ENCODE measurements around the gene FBF1. TPM values are rescaled to one million over a fixed set of nuclear protein-coding genes. Genes with fewer than 3 reads are reported as not detected.
"Not testable (repeated sequence)": the region's sequence is repeated elsewhere in the genome, so short reads cannot be mapped to it uniquely, and the experiment has no call there.

The FBF1 gene
- total RNA-seq, 1 experiment from 2014 or later, result 34.4 TPM

- ChIA-PET CTCF (interaction anchor here (0.6 kb wide), 1 partner anchor 117 kb away, joined by 11 read pairs; no protein-coding TSS in a partner anchor), POLR2A (ENCODE audit: low non-redundant PET) (no interaction called here)
- peaks cover 21% of the 10 kb centered on the region for H3K36me3 ChIP-seq (ENCODE audit: insufficient read depth, low read length, poor library complexity, severe bottlenecking)
- H3K27ac ChIP-seq (ENCODE audit: low read depth, low read length, poor library complexity, severe bottlenecking), result no peak overlapping the region
- no peak for TF ChIP-seq EZH2 (IDR thresholded peaks at IDR 0.05; ENCODE audit: borderline replicate concordance, low read depth, low read length, poor library complexity, severe bottlenecking)
- TF ChIP-seq, protein P1, sequence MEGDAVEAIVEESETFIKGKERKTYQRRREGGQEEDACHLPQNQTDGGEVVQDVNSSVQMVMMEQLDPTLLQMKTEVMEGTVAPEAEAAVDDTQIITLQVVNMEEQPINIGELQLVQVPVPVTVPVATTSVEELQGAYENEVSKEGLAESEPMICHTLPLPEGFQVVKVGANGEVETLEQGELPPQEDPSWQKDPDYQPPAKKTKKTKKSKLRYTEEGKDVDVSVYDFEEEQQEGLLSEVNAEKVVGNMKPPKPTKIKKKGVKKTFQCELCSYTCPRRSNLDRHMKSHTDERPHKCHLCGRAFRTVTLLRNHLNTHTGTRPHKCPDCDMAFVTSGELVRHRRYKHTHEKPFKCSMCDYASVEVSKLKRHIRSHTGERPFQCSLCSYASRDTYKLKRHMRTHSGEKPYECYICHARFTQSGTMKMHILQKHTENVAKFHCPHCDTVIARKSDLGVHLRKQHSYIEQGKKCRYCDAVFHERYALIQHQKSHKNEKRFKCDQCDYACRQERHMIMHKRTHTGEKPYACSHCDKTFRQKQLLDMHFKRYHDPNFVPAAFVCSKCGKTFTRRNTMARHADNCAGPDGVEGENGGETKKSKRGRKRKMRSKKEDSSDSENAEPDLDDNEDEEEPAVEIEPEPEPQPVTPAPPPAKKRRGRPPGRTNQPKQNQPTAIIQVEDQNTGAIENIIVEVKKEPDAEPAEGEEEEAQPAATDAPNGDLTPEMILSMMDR (conservative IDR thresholded peaks at IDR 0.05; ENCODE audit: low read depth, low read length), result no peak
- DNase-seq (ENCODE audit: low spot score), result no peak
- H3K9me3 ChIP-seq (ENCODE audit: low read depth, low read length, poor library complexity, severe bottlenecking), result no peaks in the 10 kb centered on the region
- intact Hi-C loops (cut with micrococcal nuclease; ENCODE audit: unreplicated experiment), result no loop called here
- no peak overlapping the region for H3K4me3 ChIP-seq (ENCODE audit: low read depth, low read length, poor library complexity, severe bottlenecking)
- no peaks in the 10 kb centered on the region for H3K27me3 ChIP-seq (replicated peaks; ENCODE audit: insufficient read depth, low read depth, low read length, poor library complexity)
- no peaks in the 10 kb centered on the region for H3K4me1 ChIP-seq (ENCODE audit: insufficient read depth, low read length, poor library complexity, severe bottlenecking)
- BruUV-seq (replicated peaks), result no TSS peak
These were observed 52.4 kb downstream of the FBF1 start for GRCh38 chr17:75888484-75888883.

GRCh38 chr17:75885860-75886259, 55.0 kb downstream of the FBF1 start:
- H3K9me3 ChIP-seq (ENCODE audit: low read depth, low read length, poor library complexity, severe bottlenecking); H3K4me3 ChIP-seq (ENCODE audit: low read depth, low read length, poor library complexity, severe bottlenecking); H3K36me3 ChIP-seq (ENCODE audit: insufficient read depth, low read length, poor library complexity, severe bottlenecking); CTCF ChIA-PET; BruUV-seq (replicated peaks); intact Hi-C loops (cut with micrococcal nuclease; ENCODE audit: unreplicated experiment); DNase-seq (ENCODE audit: low spot score); H3K27ac ChIP-seq (ENCODE audit: low read depth, low read length, poor library complexity, severe bottlenecking); POLR2A ChIA-PET (ENCODE audit: low non-redundant PET); H3K4me1 ChIP-seq (ENCODE audit: insufficient read depth, low read length, poor library complexity, severe bottlenecking); H3K27me3 ChIP-seq (replicated peaks; ENCODE audit: insufficient read depth, low read depth, low read length, poor library complexity): not testable (repeated sequence)

- intact Hi-C loops (cut with micrococcal nuclease; ENCODE audit: unreplicated experiment), result no loop called here
- Histone ChIP-seq H3K36me3 (ENCODE audit: insufficient read depth, low read length, poor library complexity, severe bottlenecking) (peaks cover under 1% of the 10 kb centered on the region), H3K4me3 (ENCODE audit: low read depth, low read length, poor library complexity, severe bottlenecking) (no peak overlapping the region), H3K9me3 (ENCODE audit: low read depth, low read length, poor library complexity, severe bottlenecking) (no peaks in the 10 kb centered on the region), H3K4me1 (ENCODE audit: insufficient read depth, low read length, poor library complexity, severe bottlenecking) (no peaks in the 10 kb centered on the region), H3K27me3 (replicated peaks; ENCODE audit: insufficient read depth, low read depth, low read length, poor library complexity) (no peaks in the 10 kb centered on the region), H3K27ac (ENCODE audit: low read depth, low read length, poor library complexity, severe bottlenecking) (no peak overlapping the region)
- TF ChIP-seq, protein P1 (conservative IDR thresholded peaks at IDR 0.05; ENCODE audit: low read depth, low read length), result no peak
- no peak for TF ChIP-seq EZH2 (IDR thresholded peaks at IDR 0.05; ENCODE audit: borderline replicate concordance, low read depth, low read length, poor library complexity, severe bottlenecking)
- POLR2A ChIA-PET (ENCODE audit: low non-redundant PET), result no interaction called here
- CTCF ChIA-PET, result no interaction called here
- no TSS peak for BruUV-seq (replicated peaks)
- DNase-seq (ENCODE audit: low spot score), result no peak
These were observed 55.4 kb downstream of the FBF1 start for GRCh38 chr17:75885431-75885830.

DNA sequence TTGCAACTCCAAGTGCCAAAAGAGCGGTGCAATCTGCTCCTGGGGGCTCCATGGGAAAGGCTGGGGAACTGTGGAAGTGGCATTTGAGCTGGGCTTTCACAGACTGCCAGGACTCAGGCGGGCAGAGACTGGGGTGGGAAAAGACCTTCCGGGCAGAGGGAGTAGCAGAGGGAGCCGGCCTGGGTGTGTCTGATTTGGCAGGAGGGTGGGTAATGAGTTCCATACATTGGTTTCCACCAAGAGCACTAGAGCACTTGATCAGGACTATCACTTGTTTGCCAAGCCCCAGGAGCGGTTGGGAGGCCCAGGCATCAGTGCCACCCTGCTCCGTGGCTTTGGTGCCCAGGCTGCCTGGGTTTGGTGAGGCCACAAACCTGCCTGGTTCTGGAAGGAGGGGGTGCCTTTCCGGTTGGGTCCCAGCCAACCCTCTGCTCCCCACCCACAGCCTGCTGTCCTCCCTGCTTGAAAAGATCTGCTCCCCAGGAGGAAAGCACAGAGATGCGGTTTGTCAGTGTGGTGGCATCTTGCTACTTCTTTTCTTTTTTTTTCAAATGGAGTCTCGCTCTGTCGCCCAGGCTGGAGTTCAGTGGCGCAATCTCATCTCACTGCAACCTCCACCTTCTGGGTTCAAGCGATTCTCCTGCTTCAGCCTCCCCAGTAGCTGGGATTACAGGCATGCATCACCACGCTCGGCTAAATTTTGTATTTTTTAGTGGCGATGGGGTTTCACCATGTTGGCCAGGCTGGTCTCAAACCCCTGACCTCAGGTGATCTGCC, 59.0 kb downstream of the FBF1 start:
- Histone ChIP-seq H3K27me3 (replicated peaks; ENCODE audit: insufficient read depth, low read depth, low read length, poor library complexity) (peaks cover 13% of the 10 kb centered on the region), H3K36me3 (ENCODE audit: insufficient read depth, low read length, poor library complexity, severe bottlenecking) (no peaks in the 10 kb centered on the region), H3K4me1 (ENCODE audit: insufficient read depth, low read length, poor library complexity, severe bottlenecking) (peaks cover 8% of the 10 kb centered on the region), H3K9me3 (ENCODE audit: low read depth, low read length, poor library complexity, severe bottlenecking) (no peaks in the 10 kb centered on the region), H3K4me3 (ENCODE audit: low read depth, low read length, poor library complexity, severe bottlenecking) (no peak overlapping the region), H3K27ac (ENCODE audit: low read depth, low read length, poor library complexity, severe bottlenecking) (no peak overlapping the region)
- CTCF ChIA-PET, result no interaction called here
- DNase-seq (ENCODE audit: low spot score), result no peak
- POLR2A ChIA-PET (ENCODE audit: low non-redundant PET), result interaction anchor here (0.6 kb wide), 1 partner anchor 23 kb away, joined by 5 read pairs; the partner anchor contains the start of gene MRPL38
- TF ChIP-seq, protein P1 (conservative IDR thresholded peaks at IDR 0.05; ENCODE audit: low read depth, low read length), result no peak
- no peak for TF ChIP-seq EZH2 (IDR thresholded peaks at IDR 0.05; ENCODE audit: borderline replicate concordance, low read depth, low read length, poor library complexity, severe bottlenecking)
- no TSS peak for BruUV-seq (replicated peaks)
- intact Hi-C loops (cut with micrococcal nuclease; ENCODE audit: unreplicated experiment), result no loop called here

Measured in A673 (cell line).